HUDEP-2 (cell line): ENCODE data around the gene FHIP2A.
"Not testable (repeated sequence)": the region's sequence is repeated elsewhere in the genome, so short reads cannot be mapped to it uniquely, and the experiment has no call there.

Source experiments
- DNase-seq, 76 experiments: peaks; one replicate each; lab custom pipeline; 2025; ENCODE audit not compliant: unreplicated experiment in 76 of 76; lab: John Stamatoyannopoulos, UW

The FHIP2A gene

GRCh38 chr10:114821293-114821914 lies at the start of gene FHIP2A:
FHIP2A (plus strand) TSS chr10:114821780; CDS start chr10:114822079, 299 bp downstream.
- peak in 70 of 76 experiments; percentile 5 to 85 (median 54) for DNase-seq

- DNase-seq: no peak
Observed at GRCh38 chr10:114772496-114773196, 48.9 kb upstream of the FHIP2A start.

- no peak for DNase-seq
Observed at GRCh38 chr10:114773197-114773532, 48.4 kb upstream of the FHIP2A start.

- DNase-seq: not testable (repeated sequence)
Observed at GRCh38 chr10:114775082-114775481, 46.5 kb upstream of the FHIP2A start.

GRCh38 chr10:114777415-114777814 lies 44.2 kb upstream of the FHIP2A start:
- no peak for DNase-seq

- DNase-seq: no peak
Observed at GRCh38 chr10:114779803-114780576, 41.6 kb upstream of the FHIP2A start.

GRCh38 chr10:114780577-114781184 lies 40.9 kb upstream of the FHIP2A start:
- DNase-seq: no peak

- no peak for DNase-seq
Observed at GRCh38 chr10:114782666-114783065, 38.9 kb upstream of the FHIP2A start.

GRCh38 chr10:114783686-114784085 lies 37.9 kb upstream of the FHIP2A start:
- DNase-seq: no peak

- peak in 10 of 76 experiments; percentile 3 to 36 (median 11) for DNase-seq
Observed at GRCh38 chr10:114786492-114786891, 35.1 kb upstream of the FHIP2A start.

GRCh38 chr10:114787131-114787530 lies 34.4 kb upstream of the FHIP2A start:
- not testable (repeated sequence) for DNase-seq

- DNase-seq: no peak
Observed at GRCh38 chr10:114791768-114792167, 29.8 kb upstream of the FHIP2A start.

- DNase-seq: no peak
Observed at GRCh38 chr10:114795039-114795438, 26.5 kb upstream of the FHIP2A start.

GRCh38 chr10:114800361-114800760 lies 21.2 kb upstream of the FHIP2A start:
- DNase-seq: no peak

- no peak for DNase-seq
Observed at GRCh38 chr10:114801411-114801813, 20.2 kb upstream of the FHIP2A start.

GRCh38 chr10:114802177-114802576 lies 19.4 kb upstream of the FHIP2A start:
- DNase-seq: no peak

GRCh38 chr10:114806562-114807391 lies 14.8 kb upstream of the FHIP2A start:
- no peak for DNase-seq

GRCh38 chr10:114808982-114809381 lies 12.6 kb upstream of the FHIP2A start:
- no peak for DNase-seq

- DNase-seq: no peak
Observed at GRCh38 chr10:114810926-114811325, 10.7 kb upstream of the FHIP2A start.

GRCh38 chr10:114811862-114812261 lies 9.7 kb upstream of the FHIP2A start:
- no peak for DNase-seq
